GM12801 (cell line): ENCODE measurements around the gene C19orf12.

Experiments used
- TF ChIP-seq, protein P1 (sequence below): IDR thresholded peaks from one replicate; pipeline ENCODE4 v1.5.1; 2011; ENCODE audit warnings: control low read depth; ENCODE audit not compliant: insufficient read length; ENCODE audit errors: extremely low read depth

Gene C19orf12

DNA sequence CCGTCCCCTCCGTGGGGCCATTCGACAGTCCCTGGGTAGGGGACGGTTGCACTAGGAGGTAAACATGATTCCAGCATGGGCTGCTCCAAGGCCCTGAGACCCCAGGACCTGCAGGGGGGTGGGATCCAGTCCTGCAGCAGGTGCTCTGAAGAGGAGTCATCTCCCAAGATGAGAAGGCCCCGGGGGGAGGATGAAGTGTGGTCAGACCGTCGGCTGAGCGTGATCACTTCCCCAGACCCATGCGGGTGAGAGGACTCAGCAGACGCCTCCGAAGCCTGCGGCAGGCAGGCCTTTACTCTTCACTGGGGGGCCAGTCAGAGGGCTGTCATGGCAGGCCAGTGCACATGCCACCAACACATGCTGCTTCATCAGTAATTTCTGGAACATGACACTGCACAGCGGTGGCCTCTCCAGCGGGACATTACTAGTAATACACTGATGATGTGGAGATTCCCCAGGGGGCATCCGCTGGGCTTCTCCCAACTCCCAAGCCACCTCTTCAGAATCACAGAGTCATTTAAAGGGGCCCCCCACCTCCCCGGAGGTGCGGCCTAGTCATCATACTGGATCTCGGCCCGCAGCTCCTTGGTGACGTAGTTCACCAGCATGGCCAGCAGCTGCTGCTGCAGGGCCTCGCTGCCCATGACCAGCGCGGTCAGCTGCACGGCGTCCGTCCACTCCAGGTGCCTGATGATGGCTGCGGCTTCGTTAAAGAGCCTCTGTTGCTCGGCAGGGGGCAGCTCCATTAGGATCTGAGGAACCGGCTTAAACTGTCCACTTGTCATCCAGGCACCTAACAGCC, 12.7 kb downstream of the C19orf12 start:
- TF ChIP-seq, protein P1, sequence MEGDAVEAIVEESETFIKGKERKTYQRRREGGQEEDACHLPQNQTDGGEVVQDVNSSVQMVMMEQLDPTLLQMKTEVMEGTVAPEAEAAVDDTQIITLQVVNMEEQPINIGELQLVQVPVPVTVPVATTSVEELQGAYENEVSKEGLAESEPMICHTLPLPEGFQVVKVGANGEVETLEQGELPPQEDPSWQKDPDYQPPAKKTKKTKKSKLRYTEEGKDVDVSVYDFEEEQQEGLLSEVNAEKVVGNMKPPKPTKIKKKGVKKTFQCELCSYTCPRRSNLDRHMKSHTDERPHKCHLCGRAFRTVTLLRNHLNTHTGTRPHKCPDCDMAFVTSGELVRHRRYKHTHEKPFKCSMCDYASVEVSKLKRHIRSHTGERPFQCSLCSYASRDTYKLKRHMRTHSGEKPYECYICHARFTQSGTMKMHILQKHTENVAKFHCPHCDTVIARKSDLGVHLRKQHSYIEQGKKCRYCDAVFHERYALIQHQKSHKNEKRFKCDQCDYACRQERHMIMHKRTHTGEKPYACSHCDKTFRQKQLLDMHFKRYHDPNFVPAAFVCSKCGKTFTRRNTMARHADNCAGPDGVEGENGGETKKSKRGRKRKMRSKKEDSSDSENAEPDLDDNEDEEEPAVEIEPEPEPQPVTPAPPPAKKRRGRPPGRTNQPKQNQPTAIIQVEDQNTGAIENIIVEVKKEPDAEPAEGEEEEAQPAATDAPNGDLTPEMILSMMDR, result no peak

DNA sequence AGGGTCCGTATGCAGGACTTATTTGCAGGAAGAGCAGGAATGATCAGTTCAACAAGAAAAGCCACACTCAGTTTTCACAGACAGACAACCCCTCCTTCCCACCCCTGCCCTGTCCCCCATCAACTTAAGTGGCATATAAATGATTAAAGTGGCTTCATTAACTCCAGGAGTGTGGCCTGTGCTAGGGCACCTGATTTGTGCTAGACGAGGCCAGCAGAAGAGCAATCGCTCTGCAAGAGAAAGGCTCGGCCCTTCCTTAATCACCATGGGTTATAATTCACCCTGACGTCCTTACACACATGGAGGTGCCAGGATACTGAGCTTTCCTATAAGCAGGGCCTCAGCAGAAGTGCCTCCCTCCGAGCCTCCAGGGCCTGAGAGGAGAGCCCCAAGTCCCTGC, 14.6 kb downstream of the C19orf12 start:
- TF ChIP-seq, protein P1, result no peak

DNA sequence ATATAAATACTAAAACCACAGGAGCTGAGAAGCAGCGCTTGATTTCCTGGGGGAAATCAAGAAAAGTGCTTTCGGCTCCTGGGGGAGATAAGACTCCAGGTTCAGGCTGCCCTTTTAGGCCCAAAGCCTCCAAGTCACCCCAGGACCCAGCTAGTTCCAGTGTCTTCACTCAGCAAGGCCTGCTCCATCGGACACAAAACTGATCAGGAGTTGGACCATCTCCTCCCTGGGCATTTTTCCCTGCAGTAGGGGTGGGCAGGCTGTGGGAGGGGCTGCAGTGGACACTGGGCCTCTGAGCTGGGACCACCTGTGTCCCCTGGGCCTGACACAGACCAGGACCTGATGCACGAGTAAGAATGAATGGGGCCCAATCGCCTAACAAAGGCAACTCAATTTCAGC, 15.2 kb downstream of the C19orf12 start:
- TF ChIP-seq, protein P1, result no peak

DNA sequence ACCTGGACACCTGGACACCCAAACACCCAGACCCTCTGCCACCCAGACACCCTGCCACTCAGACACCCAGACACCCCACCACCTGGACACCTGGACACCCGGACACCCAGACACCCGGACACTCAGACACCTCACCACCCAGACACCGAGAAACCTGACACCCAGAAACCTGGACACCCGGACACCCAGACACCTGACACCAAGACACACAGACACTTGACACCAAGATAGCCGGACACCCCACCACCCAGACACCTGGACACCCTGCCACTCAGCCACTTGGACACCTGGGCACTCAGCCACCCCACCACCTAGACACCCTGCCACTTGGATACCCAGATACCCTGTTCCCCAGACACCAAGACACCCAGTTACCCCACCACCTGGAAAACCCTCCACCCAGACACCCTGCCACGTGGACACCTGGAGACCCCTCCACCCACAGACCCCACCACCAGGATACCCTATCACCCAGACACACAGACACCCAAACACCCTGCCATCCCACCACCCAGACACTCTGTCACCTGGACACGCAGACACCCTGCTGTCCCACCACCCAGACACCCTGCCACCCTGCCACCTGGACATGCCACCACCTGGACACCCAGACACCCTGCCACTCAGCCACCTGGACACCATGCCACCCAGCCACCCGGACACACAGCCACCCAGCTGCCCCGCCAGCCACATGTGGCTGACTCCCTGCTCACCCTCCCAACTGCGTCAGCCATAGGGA, 17.4 kb downstream of the C19orf12 start:
- TF ChIP-seq, protein P1, result no peak

DNA sequence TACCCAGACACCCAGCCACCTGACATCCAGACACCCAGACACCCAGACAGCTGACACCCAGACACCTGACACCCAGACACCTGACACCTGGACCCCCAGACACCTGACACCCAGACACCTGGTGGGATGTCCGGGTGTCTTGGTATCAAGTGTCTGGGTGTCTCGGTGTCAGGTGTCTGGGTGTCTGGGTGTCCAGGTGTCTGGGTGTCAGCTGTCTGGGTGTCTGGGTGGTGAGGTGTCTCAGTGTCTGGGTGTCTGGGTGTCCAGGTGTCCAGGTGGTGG, 18.6 kb downstream of the C19orf12 start:
- TF ChIP-seq, protein P1, result no peak

DNA sequence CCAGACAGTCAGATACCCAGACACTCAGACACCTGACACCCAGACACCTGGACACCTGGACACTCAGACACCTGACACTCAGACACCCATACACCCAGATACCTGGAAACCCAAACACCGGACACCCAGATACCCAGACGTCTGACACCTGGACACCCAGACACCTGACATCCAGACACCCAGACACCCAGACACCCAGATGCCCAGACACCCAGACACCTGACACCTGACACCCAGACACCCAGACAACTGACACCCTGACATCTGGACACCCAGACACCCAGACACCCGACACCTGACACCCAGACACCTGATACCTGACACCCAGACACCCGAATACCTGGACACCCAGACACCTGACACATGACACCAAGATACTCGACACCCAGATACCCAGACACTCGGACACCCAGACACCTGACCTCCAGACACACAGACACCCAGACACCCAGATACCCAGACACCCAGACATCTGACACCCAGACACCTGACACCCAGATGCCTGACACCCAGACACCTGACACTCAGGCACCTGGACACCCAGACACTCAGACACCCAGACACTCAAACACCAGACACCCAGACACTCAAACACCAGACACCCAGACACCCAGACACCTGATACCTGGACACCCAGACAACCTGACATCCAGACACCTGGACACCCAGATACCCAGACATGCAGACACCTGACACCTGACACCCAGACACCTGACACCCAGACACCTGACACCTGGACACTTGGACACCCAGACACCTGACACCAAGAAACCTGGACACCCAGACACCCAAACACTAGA, 19.1 kb downstream of the C19orf12 start:
- TF ChIP-seq, protein P1, result no peak
